B cell (primary cell): ENCODE data around the gene LRIG3. TPM values are rescaled to one million over a fixed set of nuclear protein-coding genes. Genes with fewer than 3 reads are reported as not detected.

ENCODE experiments used
- ATAC-seq: fragments of 200-7000 bp; cut with Tn5 transposase; one replicate; pipeline ENCODE4 v1.10.0; 2021; ENCODE audit warnings: low read depth, mild to moderate bottlenecking, moderate number of reproducible peaks, moderate library complexity
- CTCF ChIA-PET: fragments of 350-600 bp; sonication (Branson Sonifier 250); formaldehyde crosslinking; loops from one replicate; lab custom pipeline; 2021; ENCODE audit warnings: antibody characterized with exemption, inconsistent platforms; lab: Charles Lee
- POLR2A ChIA-PET: fragments of 350-600 bp; sonication (Branson Sonifier 250); formaldehyde crosslinking; loops from one replicate; lab custom pipeline; 2021; ENCODE audit warnings: antibody characterized with exemption; lab: Charles Lee
- DNase-seq: peaks from one replicate; pipeline ENCODE4 v3.0.0; 2013
- H2AFZ ChIP-seq: 2 replicates; pipeline ENCODE4 v1.6.1; 2012; ENCODE audit warnings: mild to moderate bottlenecking, low read depth, low read length; ENCODE audit not compliant: insufficient read depth, poor library complexity, severe bottlenecking
- H3K27ac ChIP-seq, 2 donors: 1 replicate in 1 of 2; 2 replicates in 1 of 2; pipeline ENCODE4 v1.5.1; 2012 to 2013; ENCODE audit warnings: low read length in 2 of 2, mild to moderate bottlenecking in 2 of 2, moderate library complexity in 1 of 2
- H3K27me3 ChIP-seq, 4 experiments: fragments of 200-600 bp in 1 of 4; sonication (generic) in 1 of 4; replicated peaks in 1 of 4; 1 replicate in 2 of 4; 2 replicates in 2 of 4; pipeline versions ENCODE4 v1.6.1 to v1.7.0; 2013 to 2016; ENCODE audit warnings: low read length in 3 of 4, mild to moderate bottlenecking in 2 of 4, mixed read lengths in 1 of 4, moderate library complexity in 1 of 4; ENCODE audit not compliant: insufficient read depth in 4 of 4, control insufficient read depth in 3 of 4; ENCODE audit errors: control extremely low read depth in 1 of 4
- H3K36me3 ChIP-seq, 2 experiments: replicated peaks in 1 of 2; 1 replicate in 1 of 2; 2 replicates in 1 of 2; pipeline versions ENCODE4 v1.6.1 to v1.7.1; 2013; ENCODE audit warnings: low read length in 1 of 2; ENCODE audit not compliant: insufficient read depth in 2 of 2, control insufficient read depth in 1 of 2; ENCODE audit errors: control extremely low read depth in 1 of 2, extremely low read depth in 1 of 2
- H3K4me1 ChIP-seq, 2 donors: fragments of 200-600 bp in 1 of 2; sonication (generic) in 1 of 2; 1 replicate in 1 of 2; 2 replicates in 1 of 2; pipeline versions ENCODE4 v1.5.1 to v1.6.1; 2013 to 2017; ENCODE audit warnings: low read length in 2 of 2; ENCODE audit not compliant: control insufficient read depth in 2 of 2, insufficient read depth in 2 of 2
- H3K4me2 ChIP-seq: replicated peaks from 2 replicates; pipeline ENCODE3; 2012; ENCODE audit warnings: mild to moderate bottlenecking, low read depth, low read length; ENCODE audit not compliant: poor library complexity, severe bottlenecking
- H3K4me3 ChIP-seq, 5 experiments: fragments of 200-600 bp in 1 of 5; sonication (generic) in 1 of 5; 1 replicate in 3 of 5; 2 replicates in 2 of 5; pipeline versions ENCODE4 v1.5.1 to v1.7.0; 2011 to 2016; ENCODE audit warnings: low read length in 4 of 5, mild to moderate bottlenecking in 4 of 5, low read depth in 2 of 5, control low read depth in 1 of 5, moderate library complexity in 1 of 5; ENCODE audit not compliant: insufficient read depth in 1 of 5; ENCODE audit errors: control extremely low read depth in 1 of 5, extremely low read depth in 1 of 5
- H3K79me2 ChIP-seq: fragments of 200-600 bp; sonication (generic); one replicate; pipeline ENCODE4 v1.6.0; 2016; ENCODE audit warnings: low read length; ENCODE audit not compliant: control insufficient read depth, insufficient read depth
- H3K9ac ChIP-seq: fragments of 200-600 bp; sonication (generic); 2 replicates; pipeline ENCODE4 v1.6.1; 2017; ENCODE audit warnings: mild to moderate bottlenecking, low read length, moderate library complexity
- H3K9me3 ChIP-seq, 3 donors: one replicate each; pipeline versions ENCODE4 v1.6.1 to v1.7.1; 2013; ENCODE audit warnings: low read length in 2 of 3; ENCODE audit not compliant: control insufficient read depth in 2 of 3, insufficient read depth in 1 of 3; ENCODE audit errors: control extremely low read depth in 1 of 3
- H4K20me1 ChIP-seq: 2 replicates; pipeline ENCODE4 v1.6.0; 2012; ENCODE audit warnings: mild to moderate bottlenecking, low read length; ENCODE audit not compliant: insufficient read depth, control insufficient read depth, poor library complexity, severe bottlenecking
- H3K27ac Mint-ChIP-seq: one replicate; pipeline ENCODE4 v1.8.0; 2021; ENCODE audit warnings: mixed read lengths
- H3K27me3 Mint-ChIP-seq: one replicate; pipeline ENCODE4 v1.8.0; 2021; ENCODE audit warnings: mixed read lengths
- H3K4me1 Mint-ChIP-seq: one replicate; pipeline ENCODE4 v1.8.0; 2021; ENCODE audit warnings: mixed read lengths
- H3K4me3 Mint-ChIP-seq: one replicate; pipeline ENCODE4 v1.8.0; 2021; ENCODE audit warnings: mixed read lengths
- H3K9me3 Mint-ChIP-seq: one replicate; pipeline ENCODE4 v1.8.0; 2022; ENCODE audit warnings: mixed read lengths; ENCODE audit not compliant: insufficient read depth
- CTCF ChIP-seq: fragments of 200-600 bp; IDR thresholded peaks from one replicate; pipeline ENCODE4 v1.8.0; 2022; ENCODE audit warnings: antibody characterized with exemption, mild to moderate bottlenecking
- EZH2 ChIP-seq: IDR thresholded peaks from 2 replicates; pipeline ENCODE4 v1.6.1; 2012; ENCODE audit warnings: borderline replicate concordance, low read depth, mild to moderate bottlenecking, moderate library complexity, low read length; ENCODE audit not compliant: insufficient read depth, poor library complexity, severe bottlenecking
- WGBS: methylation state at CpG from one replicate; pipeline ENCODE4 v1.1.5; 2013; ENCODE audit warnings: missing lambda C conversion rate; ENCODE audit not compliant: insufficient coverage; 5-methylcytosine and 5-hydroxymethylcytosine counted together
- intact Hi-C: fragments of 100-400 bp; cut with micrococcal nuclease; formaldehyde crosslinking; loops from one replicate; pipeline ENCODE4 v1.10.0; 2022
- polyA plus RNA-seq: library from polyadenylated mRNA; depleted of rRNA; stranded (reverse); fragments of >200 nt; gene quantifications from 2 replicates; pipeline ENCODE4 v1.2.3, GENCODE V29; 2012
- total RNA-seq, 2 donors: library from RNA; stranded (reverse); fragments of 120-200 nt in 1 of 2; gene quantifications; 1 replicate in 1 of 2; 2 replicates in 1 of 2; pipeline versions ENCODE4 v1.2.3 to v1.2.4, GENCODE V29; 2013 to 2022

Gene LRIG3
- total and polyA plus RNA-seq, 2 donors (not counting 1 experiment from before 2014, with no cell fraction given), result 0.13 TPM; not detected in 1

GRCh38 chr12:58931518-58931917, 11.2 kb upstream of the LRIG3 start:
- TF ChIP-seq EZH2 (no peak), CTCF (no peak)
- Mint-ChIP-seq H3K9me3 (no peaks in the 10 kb centered on the region), H3K4me3 (no peak overlapping the region), H3K27me3 (no peaks in the 10 kb centered on the region), H3K27ac (no peak overlapping the region), H3K4me1 (no peaks in the 10 kb centered on the region)
- ATAC-seq (no peak), DNase-seq (no peak)
- H3K9ac ChIP-seq, result no peak overlapping the region
- intact Hi-C loops, result no loop called here
- H3K9me3 ChIP-seq, result no peaks in the 10 kb centered on the region
- no peaks in the 10 kb centered on the region for H4K20me1 ChIP-seq
- ChIA-PET POLR2A (no interaction called here), CTCF (no interaction called here)
- no peaks in the 10 kb centered on the region for H3K36me3 ChIP-seq
- no peak overlapping the region for H2AFZ ChIP-seq
- no peak overlapping the region for H3K4me3 ChIP-seq
- no peaks in the 10 kb centered on the region for H3K4me1 ChIP-seq
- H3K27ac ChIP-seq, result no peak overlapping the region
- WGBS, result 87% methylated on average over 4 of the region's 4 CpGs
- no peaks in the 10 kb centered on the region for H3K79me2 ChIP-seq
- H3K4me2 ChIP-seq, result no peak overlapping the region
- no peaks in the 10 kb centered on the region for H3K27me3 ChIP-seq

GRCh38 chr12:58930770-58931324, 10.5 kb upstream of the LRIG3 start:
- no peak overlapping the region for H3K9ac ChIP-seq
- H3K4me1 Mint-ChIP-seq, result no peaks in the 10 kb centered on the region
- H3K79me2 ChIP-seq, result no peaks in the 10 kb centered on the region
- no peaks in the 10 kb centered on the region for H3K27me3 ChIP-seq
- H3K36me3 ChIP-seq, result no peaks in the 10 kb centered on the region
- peaks cover 2% of the 10 kb centered on the region for H3K27me3 Mint-ChIP-seq
- 93% methylated on average over 1 of the region's 2 CpGs for WGBS
- no peak overlapping the region for H3K4me3 ChIP-seq
- H3K9me3 Mint-ChIP-seq, result no peaks in the 10 kb centered on the region
- no peaks in the 10 kb centered on the region for H3K4me1 ChIP-seq
- no peak for DNase-seq
- H4K20me1 ChIP-seq, result no peaks in the 10 kb centered on the region
- TF ChIP-seq EZH2, result no peak
- TF ChIP-seq CTCF, result no peak
- ChIA-PET CTCF (no interaction called here), POLR2A (no interaction called here)
- H3K27ac ChIP-seq, result no peak overlapping the region
- intact Hi-C loops, result no loop called here
- no peak overlapping the region for H3K4me3 Mint-ChIP-seq
- no peak overlapping the region for H3K27ac Mint-ChIP-seq
- no peaks in the 10 kb centered on the region for H3K9me3 ChIP-seq
- no peak overlapping the region for H2AFZ ChIP-seq
- no peak for ATAC-seq
- H3K4me2 ChIP-seq, result no peak overlapping the region
